A549 (cell line): ENCODE data around the gene C2CD2. TPM values are rescaled to one million over a fixed set of nuclear protein-coding genes. Genes with fewer than 3 reads are reported as not detected.

Source experiments
- ATAC-seq, 2 experiments: fragments of 200-7000 bp in 1 of 2; fragments of >200 bp in 1 of 2; cut with Nextera tagmentation in 1 of 2; cut with Tn5 transposase in 1 of 2; 3 replicates each; pipeline versions ENCODE4 v1.8.0 to v1.9.1; 2018 to 2020; ENCODE audit warnings: mild to moderate bottlenecking in 1 of 2, moderate library complexity in 1 of 2
- CTCF ChIA-PET: fragments of 300-600 bp; sonication (Branson Sonifier 250); formaldehyde crosslinking; extraction: SDS; loops from one replicate; lab custom pipeline; 2021; ENCODE audit warnings: antibody characterized with exemption, inconsistent platforms; lab: Yijun Ruan, JAX
- POLR2A ChIA-PET: fragments of 350-600 bp; formaldehyde crosslinking; extraction: SDS; loops from one replicate; lab custom pipeline; 2021; ENCODE audit warnings: antibody characterized with exemption, inconsistent platforms; lab: Yijun Ruan, JAX
- DNase-seq, 2 experiments: peaks; one replicate each; pipeline versions ENCODE4 v3.0.0 to v3.0.0-alpha.2; 2011 to 2016; ENCODE audit warnings: low read depth in 1 of 2, low spot score in 1 of 2
- FAIRE-seq: peaks from 2 replicates; lab custom pipeline; 2011; peaks lifted over from hg19 to GRCh38; lab: Jason Lieb, UNC
- H3K27ac ChIP-seq, 2 experiments: fragments of >200 bp; sonication (Bioruptor Twin); formaldehyde crosslinking; 3 replicates each; pipeline ENCODE4 v1.5.1; 2016 to 2017
- H3K4me1 ChIP-seq: fragments of >200 bp; sonication (Bioruptor Twin); formaldehyde crosslinking; 3 replicates; pipeline ENCODE4 v1.6.1; 2016
- H3K4me2 ChIP-seq: fragments of >200 bp; sonication (Bioruptor Twin); formaldehyde crosslinking; 3 replicates; pipeline ENCODE4 v1.6.1; 2016
- H3K4me3 ChIP-seq: fragments of >200 bp; sonication (Bioruptor Twin); formaldehyde crosslinking; 3 replicates; pipeline ENCODE4 v1.5.1; 2016
- H3K9me3 ChIP-seq: fragments of >200 bp; sonication (Bioruptor Twin); formaldehyde crosslinking; 3 replicates; pipeline ENCODE4 v1.6.1; 2016
- BCL3 ChIP-seq: fragments of >200 bp; sonication (Bioruptor Twin); formaldehyde crosslinking; IDR thresholded peaks from 3 replicates; pipeline ENCODE4 v1.6.1; 2016
- CBX8 ChIP-seq: fragments of 200-600 bp; sonication (generic); IDR thresholded peaks from 2 replicates; pipeline ENCODE4 v1.6.1; 2016
- ELK1 ChIP-seq: fragments of 150-350 bp; IDR thresholded peaks from 2 replicates; pipeline ENCODE4 v1.6.1; 2014; ENCODE audit warnings: low read depth, mild to moderate bottlenecking, low read length
- FOSL2 ChIP-seq, 2 experiments: fragments of 450-650 bp in 1 of 2; fragments of >200 bp in 1 of 2; sonication (Bioruptor Twin) in 1 of 2; formaldehyde crosslinking; IDR thresholded peaks; 2 replicates each; pipeline versions ENCODE4 v1.5.0 to v1.6.1; 2016 to 2020; ENCODE audit warnings: mild to moderate bottlenecking in 1 of 2, moderate library complexity in 1 of 2
- FOXS1 ChIP-seq: fragments of 250-450 bp; sonication (Bioruptor Pico); IDR thresholded peaks from 2 replicates; pipeline ENCODE4 v1.5.0; 2020; ENCODE audit warnings: mild to moderate bottlenecking, moderate library complexity
- GATA3 ChIP-seq: IDR thresholded peaks from 2 replicates; pipeline ENCODE4 v1.6.1; 2012; ENCODE audit warnings: borderline replicate concordance
- HEYL ChIP-seq: fragments of 250-450 bp; sonication (Bioruptor Pico); IDR thresholded peaks from 2 replicates; pipeline ENCODE4 v1.8.0; 2021; ENCODE audit warnings: mild to moderate bottlenecking, moderate library complexity
- HMGXB4 ChIP-seq: fragments of 250-450 bp; sonication (Bioruptor Pico); IDR thresholded peaks from 2 replicates; pipeline ENCODE4 v1.5.0; 2021; ENCODE audit warnings: mild to moderate bottlenecking, moderate library complexity, borderline replicate concordance
- JUN ChIP-seq, 2 experiments: fragments of >200 bp; sonication (Bioruptor Twin); formaldehyde crosslinking; IDR thresholded peaks; 2 replicates in 1 of 2; 3 replicates in 1 of 2; pipeline ENCODE4 v1.6.1; 2016 to 2017
- KDM1A ChIP-seq: fragments of 200-600 bp; sonication (generic); IDR thresholded peaks from 2 replicates; pipeline ENCODE4 v1.6.1; 2016; ENCODE audit warnings: low read depth, mild to moderate bottlenecking
- MAX ChIP-seq: IDR thresholded peaks from 2 replicates; pipeline ENCODE4 v1.6.1; 2012
- MAZ ChIP-seq: fragments of 150-350 bp; IDR thresholded peaks from 2 replicates; pipeline ENCODE4 v1.6.1; 2014; ENCODE audit warnings: antibody characterized with exemption, low read depth, low read length, borderline replicate concordance
- MYC ChIP-seq: IDR thresholded peaks from 2 replicates; pipeline ENCODE4 v1.6.1; 2012; ENCODE audit warnings: mild to moderate bottlenecking, inconsistent platforms, low read length, improper control_type of control experiment, borderline replicate concordance
- NPAS2 ChIP-seq: fragments of 250-450 bp; sonication (Bioruptor Pico); IDR thresholded peaks from 2 replicates; pipeline ENCODE4 v1.8.0; 2022; ENCODE audit warnings: mild to moderate bottlenecking, moderate library complexity, borderline replicate concordance
- NR3C1 ChIP-seq: fragments of >200 bp; sonication (Bioruptor Twin); formaldehyde crosslinking; IDR thresholded peaks from 3 replicates; pipeline ENCODE4 v1.6.1; 2017
- PHF8 ChIP-seq: fragments of 200-600 bp; sonication (generic); IDR thresholded peaks from 2 replicates; pipeline ENCODE4 v1.6.1; 2016; ENCODE audit warnings: low read depth, mild to moderate bottlenecking, antibody characterized with exemption, moderate library complexity, borderline replicate concordance
- RARB ChIP-seq: fragments of 250-450 bp; sonication (Bioruptor Pico); IDR thresholded peaks from 2 replicates; pipeline ENCODE4 v1.8.0; 2021; ENCODE audit warnings: mild to moderate bottlenecking, moderate library complexity
- SMC3 ChIP-seq: fragments of >200 bp; sonication (Bioruptor Twin); formaldehyde crosslinking; IDR thresholded peaks from 3 replicates; pipeline ENCODE4 v1.6.1; 2018; ENCODE audit warnings: inconsistent platforms
- TFCP2L1 ChIP-seq: fragments of 250-450 bp; sonication (Bioruptor Pico); IDR thresholded peaks from 2 replicates; pipeline ENCODE4 v1.5.0; 2021; ENCODE audit warnings: mild to moderate bottlenecking
- ZFP36 ChIP-seq: fragments of 450-650 bp; IDR thresholded peaks from 2 replicates; pipeline ENCODE4 v1.6.1; 2014; ENCODE audit warnings: borderline replicate concordance; ENCODE audit not compliant: partially characterized antibody
- ZSCAN20 ChIP-seq: fragments of 250-450 bp; sonication (Bioruptor Pico); IDR thresholded peaks from 2 replicates; pipeline ENCODE4 v1.8.0; 2022; ENCODE audit warnings: mild to moderate bottlenecking, moderate library complexity
- WGBS: methylation state at CpG from one replicate; pipeline ENCODE4 v1.1.6; 2017; ENCODE audit errors: missing lambda C conversion rate; 5-methylcytosine and 5-hydroxymethylcytosine counted together
- polyA plus RNA-seq, 4 experiments: library from polyadenylated mRNA; depleted of rRNA in 3 of 4; stranded (reverse); fragments of >200 nt; fragmentation: RNase III in 1 of 4; extraction: RNeasy Plus Mini Kit Qiagen cat#74134 plus additional on column Dnase treatment in 1 of 4; gene quantifications; 2 replicates in 3 of 4; 3 replicates in 1 of 4; pipeline ENCODE4 v1.2.3, GENCODE V29; 2011 to 2017

The C2CD2 gene
- polyA plus RNA-seq, 2 of the 4 experiments (the other 2 are of a cell fraction) = 7.0 to 13.5 TPM

GRCh38 chr21:42001781-42002180, 48.0 kb upstream of the C2CD2 start:
- no peak overlapping the region for H3K4me3 ChIP-seq
- peaks cover 9% of the 10 kb centered on the region; the same call in 2 of the 3 replicates for H3K4me1 ChIP-seq
- no peaks in the 10 kb centered on the region for H3K9me3 ChIP-seq
- POLR2A ChIA-PET = no interaction called here
- DNase-seq (no peak), ATAC-seq (no peak), FAIRE-seq (no peak)
- 95% methylated on average over 2 of the region's 2 CpGs for WGBS
- CTCF ChIA-PET = no interaction called here
- no peak overlapping the region for H3K4me2 ChIP-seq
- H3K27ac ChIP-seq = no peak overlapping the region
- no peak for TF ChIP-seq JUN (IDR thresholded peaks at IDR 0.05)
- TF ChIP-seq ZFP36 = no peak
- no peak for TF ChIP-seq FOXS1
- no peak for TF ChIP-seq GATA3

- TF ChIP-seq NPAS2 (CRISPR knock-in tag) = no peak
- no peak for TF ChIP-seq ELK1
- no peak for TF ChIP-seq MAZ
- no peak for TF ChIP-seq HEYL (CRISPR knock-in tag)
- no peak for TF ChIP-seq BCL3
- TF ChIP-seq ZFP36 = no peak
- TF ChIP-seq MAX = no peak
- no peak for TF ChIP-seq KDM1A
- no peak for TF ChIP-seq PHF8
- no peak for TF ChIP-seq TFCP2L1
- no peak for TF ChIP-seq SMC3
- no peak for TF ChIP-seq FOSL2 (IDR thresholded peaks at IDR 0.05)
- TF ChIP-seq FOSL2 (CRISPR knock-in tag; IDR thresholded peaks at IDR 0.05) = no peak
- no peak for TF ChIP-seq ZSCAN20 (CRISPR knock-in tag)
- no peak for TF ChIP-seq HMGXB4 (CRISPR knock-in tag)
- no peak for TF ChIP-seq RARB (CRISPR knock-in tag)
- no peak for TF ChIP-seq MYC
- TF ChIP-seq NR3C1 = no peak
- no peak for TF ChIP-seq CBX8
- DNase-seq (no peak), ATAC-seq (no peak), FAIRE-seq (no peak)
- CTCF ChIA-PET = no interaction called here
- WGBS = 88% methylated on average over 4 of the region's 4 CpGs
- H3K4me2 ChIP-seq = no peak overlapping the region
- H3K9me3 ChIP-seq = peaks cover 6% of the 10 kb centered on the region; the same call in 1 of the 3 replicates
- POLR2A ChIA-PET = no interaction called here
- H3K4me3 ChIP-seq = no peak overlapping the region
- H3K27ac ChIP-seq = no peak overlapping the region
- H3K4me1 ChIP-seq = peaks cover 9% of the 10 kb centered on the region; the same call in 2 of the 3 replicates
These were observed 47.1 kb upstream of the C2CD2 start for GRCh38 chr21:42000908-42001307.
